Esophagus muscularis mucosa (tissue), 4 donors: ENCODE data around the gene HSDL1.

Experiments used
- EP300 ChIP-seq: sonication (generic); formaldehyde crosslinking; IDR thresholded peaks from one replicate; pipeline ENCODE4 v1.6.1; 2017; ENCODE audit warnings: antibody characterized with exemption
- POLR2A ChIP-seq: fragments of 450-650 bp; IDR thresholded peaks from one replicate; pipeline ENCODE4 v1.6.1; 2017; ENCODE audit warnings: antibody characterized with exemption, moderate library complexity, mild to moderate bottlenecking, low read depth
- POLR2AphosphoS5 ChIP-seq, 2 donors: sonication (generic); formaldehyde crosslinking; IDR thresholded peaks; one replicate each; pipeline ENCODE4 v1.6.1; 2017; ENCODE audit warnings: antibody characterized with exemption in 2 of 2
- TF ChIP-seq, protein P1 (sequence below), 3 experiments: fragments of 200-600 bp in 2 of 3; fragments of 450-650 bp in 1 of 3; sonication (generic) in 2 of 3; IDR thresholded peaks; one replicate each; pipeline ENCODE4 v1.5.1; 2017 to 2019; ENCODE audit warnings: antibody characterized with exemption in 3 of 3, mild to moderate bottlenecking in 2 of 3, moderate library complexity in 1 of 3

- TF ChIP-seq POLR2A (no peak), EP300 (no peak), POLR2AphosphoS5 (IDR thresholded peaks at IDR 0.05) (no peak)
- TF ChIP-seq, protein P1, sequence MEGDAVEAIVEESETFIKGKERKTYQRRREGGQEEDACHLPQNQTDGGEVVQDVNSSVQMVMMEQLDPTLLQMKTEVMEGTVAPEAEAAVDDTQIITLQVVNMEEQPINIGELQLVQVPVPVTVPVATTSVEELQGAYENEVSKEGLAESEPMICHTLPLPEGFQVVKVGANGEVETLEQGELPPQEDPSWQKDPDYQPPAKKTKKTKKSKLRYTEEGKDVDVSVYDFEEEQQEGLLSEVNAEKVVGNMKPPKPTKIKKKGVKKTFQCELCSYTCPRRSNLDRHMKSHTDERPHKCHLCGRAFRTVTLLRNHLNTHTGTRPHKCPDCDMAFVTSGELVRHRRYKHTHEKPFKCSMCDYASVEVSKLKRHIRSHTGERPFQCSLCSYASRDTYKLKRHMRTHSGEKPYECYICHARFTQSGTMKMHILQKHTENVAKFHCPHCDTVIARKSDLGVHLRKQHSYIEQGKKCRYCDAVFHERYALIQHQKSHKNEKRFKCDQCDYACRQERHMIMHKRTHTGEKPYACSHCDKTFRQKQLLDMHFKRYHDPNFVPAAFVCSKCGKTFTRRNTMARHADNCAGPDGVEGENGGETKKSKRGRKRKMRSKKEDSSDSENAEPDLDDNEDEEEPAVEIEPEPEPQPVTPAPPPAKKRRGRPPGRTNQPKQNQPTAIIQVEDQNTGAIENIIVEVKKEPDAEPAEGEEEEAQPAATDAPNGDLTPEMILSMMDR (IDR thresholded peaks at IDR 0.05) = no peak
These were observed 64.2 kb downstream of the HSDL1 start for GRCh38 chr16:84080813-84081212.
